ENCODE results near the gene TRIM13.

DNA sequence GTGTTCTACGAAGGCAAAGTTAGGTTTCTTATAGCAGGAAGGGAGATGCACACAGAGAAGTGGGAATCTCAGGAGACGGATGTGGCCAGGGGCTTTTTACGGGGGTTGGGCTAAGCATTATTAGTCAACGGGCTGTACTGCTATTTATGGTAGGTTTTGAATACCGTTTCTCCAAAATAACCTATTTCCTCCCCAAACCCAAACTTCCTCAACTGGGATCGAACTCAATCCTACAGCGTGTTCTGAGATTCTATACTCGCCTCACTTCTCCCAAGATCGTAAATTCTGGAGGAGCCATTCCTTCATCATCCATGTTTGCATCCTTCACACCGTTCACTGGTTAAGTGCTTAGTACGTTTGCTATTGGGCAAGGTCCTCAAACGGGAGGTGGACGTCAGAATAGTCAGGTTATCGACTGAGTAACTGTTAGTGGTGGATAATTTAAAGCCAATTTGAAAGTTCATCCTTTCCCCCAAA, 1.2 kb upstream of the TRIM13 start:
- TF ChIP-seq, protein P1, sequence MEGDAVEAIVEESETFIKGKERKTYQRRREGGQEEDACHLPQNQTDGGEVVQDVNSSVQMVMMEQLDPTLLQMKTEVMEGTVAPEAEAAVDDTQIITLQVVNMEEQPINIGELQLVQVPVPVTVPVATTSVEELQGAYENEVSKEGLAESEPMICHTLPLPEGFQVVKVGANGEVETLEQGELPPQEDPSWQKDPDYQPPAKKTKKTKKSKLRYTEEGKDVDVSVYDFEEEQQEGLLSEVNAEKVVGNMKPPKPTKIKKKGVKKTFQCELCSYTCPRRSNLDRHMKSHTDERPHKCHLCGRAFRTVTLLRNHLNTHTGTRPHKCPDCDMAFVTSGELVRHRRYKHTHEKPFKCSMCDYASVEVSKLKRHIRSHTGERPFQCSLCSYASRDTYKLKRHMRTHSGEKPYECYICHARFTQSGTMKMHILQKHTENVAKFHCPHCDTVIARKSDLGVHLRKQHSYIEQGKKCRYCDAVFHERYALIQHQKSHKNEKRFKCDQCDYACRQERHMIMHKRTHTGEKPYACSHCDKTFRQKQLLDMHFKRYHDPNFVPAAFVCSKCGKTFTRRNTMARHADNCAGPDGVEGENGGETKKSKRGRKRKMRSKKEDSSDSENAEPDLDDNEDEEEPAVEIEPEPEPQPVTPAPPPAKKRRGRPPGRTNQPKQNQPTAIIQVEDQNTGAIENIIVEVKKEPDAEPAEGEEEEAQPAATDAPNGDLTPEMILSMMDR (IDR thresholded peaks at IDR 0.05; ENCODE audit: control extremely low read depth in 1 of 3, insufficient read depth in 1 of 3, low read depth in 1 of 3, low read length in 3 of 3) = no peak
- no peak for TF ChIP-seq POLR2A (IDR thresholded peaks at IDR 0.05; ENCODE audit: control extremely low read depth in 1 of 2, low read depth in 2 of 2, low read length in 2 of 2)
- no peak for TF ChIP-seq SIN3A (conservative IDR thresholded peaks at IDR 0.05 in 1 of 2, IDR thresholded peaks at IDR 0.05 in 1 of 2; ENCODE audit: low read depth in 1 of 2, low read length in 2 of 2)
- TF ChIP-seq POLR2AphosphoS5 (IDR thresholded peaks at IDR 0.05; ENCODE audit: low read depth, low read length) = no peak
- no peak for TF ChIP-seq EZH2 (IDR thresholded peaks at IDR 0.05; ENCODE audit: low read depth, low read length, severe bottlenecking)
- TF ChIP-seq KDM1A (IDR thresholded peaks at IDR 0.05; ENCODE audit: borderline replicate concordance, low read length) = no peak
- no peak for TF ChIP-seq BRCA1 (IDR thresholded peaks at IDR 0.05; ENCODE audit: low read depth, low read length)
